OCI-LY7 (cell line): Measurements from ENCODE around the gene OLFM1.

Source experiments
- CTCF ChIP-seq: fragments of 200-600 bp; sonication (generic); conservative IDR thresholded peaks from 2 replicates; pipeline ENCODE4 v1.5.1; 2014; ENCODE audit warnings: mild to moderate bottlenecking, antibody characterized with exemption, low read length, moderate library complexity, mixed read lengths
- EZH2phosphoT487 ChIP-seq: fragments of 200-600 bp; sonication (generic); IDR thresholded peaks from 2 replicates; pipeline ENCODE4 v1.6.1; 2018; ENCODE audit warnings: low read depth, borderline replicate concordance, mild to moderate bottlenecking, mixed run types, antibody characterized with exemption, low read length, moderate library complexity, mixed read lengths

DNA sequence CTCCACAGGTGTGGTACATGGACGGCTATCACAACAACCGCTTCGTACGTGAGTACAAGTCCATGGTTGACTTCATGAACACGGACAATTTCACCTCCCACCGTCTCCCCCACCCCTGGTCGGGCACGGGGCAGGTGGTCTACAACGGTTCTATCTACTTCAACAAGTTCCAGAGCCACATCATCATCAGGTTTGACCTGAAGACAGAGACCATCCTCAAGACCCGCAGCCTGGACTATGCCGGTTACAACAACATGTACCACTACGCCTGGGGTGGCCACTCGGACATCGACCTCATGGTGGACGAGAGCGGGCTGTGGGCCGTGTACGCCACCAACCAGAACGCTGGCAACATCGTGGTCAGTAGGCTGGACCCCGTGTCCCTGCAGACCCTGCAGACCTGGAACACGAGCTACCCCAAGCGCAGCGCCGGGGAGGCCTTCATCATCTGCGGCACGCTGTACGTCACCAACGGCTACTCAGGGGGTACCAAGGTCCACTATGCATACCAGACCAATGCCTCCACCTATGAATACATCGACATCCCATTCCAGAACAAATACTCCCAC, 32.1 kb downstream of the OLFM1 start:
- no peak for TF ChIP-seq CTCF
- no peak for TF ChIP-seq EZH2phosphoT487
